ENCODE data around the gene HAPLN1. TPM values are rescaled to one million over a fixed set of nuclear protein-coding genes. Genes with fewer than 3 reads are reported as not detected.

HAPLN1 gene
- total and polyA plus RNA-seq, 2 of the 4 experiments (the other 2 are of a cell fraction), result under 0.01 to 0.07 TPM

DNA sequence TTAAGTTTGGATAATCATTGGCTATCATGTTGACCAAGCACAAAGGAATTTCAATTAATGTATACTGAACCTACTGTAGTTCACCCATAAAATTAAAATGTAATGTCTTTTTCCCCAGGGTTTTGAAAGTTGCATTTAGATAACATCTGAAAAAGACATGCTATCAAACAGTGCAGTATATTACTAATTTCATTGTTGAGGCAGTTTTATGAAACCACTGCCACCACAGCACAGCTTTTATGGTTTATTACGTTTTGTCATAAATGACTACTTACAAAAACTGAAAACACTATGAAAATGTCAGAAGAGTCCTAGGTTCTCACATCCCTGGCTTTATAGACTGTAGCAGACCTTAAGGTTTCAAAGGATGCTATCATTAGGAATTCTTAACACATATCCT is 32.0 kb upstream of the HAPLN1 start:
- Histone ChIP-seq H2AK5ac (ENCODE audit: low read depth, low read length) (no peak overlapping the region), H3K9me3 (ENCODE audit: control insufficient read depth, insufficient read depth, low read length) (peaks cover 7% of the 10 kb centered on the region; the same call in 1 of the 2 replicates), H3K4me3 (ENCODE audit: insufficient read depth, low read depth, low read length) (no peak overlapping the region), H2BK5ac (ENCODE audit: low read depth, low read length, poor library complexity, severe bottlenecking) (no peak overlapping the region), H3K9ac (ENCODE audit: low read depth, low read length) (no peak overlapping the region), H3K23ac (ENCODE audit: low read depth, low read length) (no peak overlapping the region), H3K4ac (ENCODE audit: low read depth, low read length) (no peak overlapping the region), H3K14ac (replicated peaks; ENCODE audit: low read depth, low read length) (no peak overlapping the region), H3K27me3 (ENCODE audit: control insufficient read depth, insufficient read depth, low read length) (no peaks in the 10 kb centered on the region), H3K9me1 (ENCODE audit: insufficient read depth, low read length) (no peaks in the 10 kb centered on the region), H3K27ac (ENCODE audit: insufficient read depth, low read length) (no peak overlapping the region), H4K8ac (ENCODE audit: low read depth in 2 of 2, low read length in 2 of 2) (no peak overlapping the region), H2BK120ac (ENCODE audit: low read depth, low read length) (no peak overlapping the region), H2AK9ac (replicated peaks; ENCODE audit: low read depth, low read length, poor library complexity) (no peak overlapping the region), H4K5ac (ENCODE audit: low read depth, low read length) (no peak overlapping the region), H3K36me3 (ENCODE audit: control insufficient read depth, insufficient read depth, low read length) (no peaks in the 10 kb centered on the region), H4K20me1 (ENCODE audit: insufficient read depth, low read length) (no peaks in the 10 kb centered on the region), H3K56ac (ENCODE audit: extremely low read depth, insufficient read depth, low read length) (no peak overlapping the region), H2AFZ (replicated peaks; ENCODE audit: low read length, poor library complexity) (no peak overlapping the region), H3K79me1 (ENCODE audit: low read depth in 1 of 2, low read length in 2 of 2) (no peaks in the 10 kb centered on the region), H2BK20ac (ENCODE audit: low read depth, low read length) (no peak overlapping the region), H3K4me1 (ENCODE audit: control insufficient read depth, insufficient read depth, low read length) (no peaks in the 10 kb centered on the region), H4K91ac (ENCODE audit: insufficient read depth, low read depth, low read length) (no peak overlapping the region), H3K4me2 (ENCODE audit: low read depth, low read length) (no peak overlapping the region), H2BK15ac (ENCODE audit: low read depth, low read length) (no peak overlapping the region), H3K18ac (ENCODE audit: low read depth, low read length) (no peak overlapping the region)
- TF ChIP-seq BHLHE40 (IDR thresholded peaks at IDR 0.05; ENCODE audit: low read depth, low read length), result no peak
- TF ChIP-seq RCOR1 (IDR thresholded peaks at IDR 0.05; ENCODE audit: insufficient replicate concordance, low read length), result no peak
- TF ChIP-seq CEBPB (IDR thresholded peaks at IDR 0.05; ENCODE audit: low read depth, low read length), result no peak
- TF ChIP-seq RFX5 (IDR thresholded peaks at IDR 0.05; ENCODE audit: low read depth, low read length), result no peak
- TF ChIP-seq FOS (IDR thresholded peaks at IDR 0.05; ENCODE audit: low read depth, low read length), result no peak
- TF ChIP-seq RAD21 (IDR thresholded peaks at IDR 0.05; ENCODE audit: low read length), result no peak
- TF ChIP-seq SMC3 (IDR thresholded peaks at IDR 0.05; ENCODE audit: low read depth, low read length), result no peak
- TF ChIP-seq, protein P1, sequence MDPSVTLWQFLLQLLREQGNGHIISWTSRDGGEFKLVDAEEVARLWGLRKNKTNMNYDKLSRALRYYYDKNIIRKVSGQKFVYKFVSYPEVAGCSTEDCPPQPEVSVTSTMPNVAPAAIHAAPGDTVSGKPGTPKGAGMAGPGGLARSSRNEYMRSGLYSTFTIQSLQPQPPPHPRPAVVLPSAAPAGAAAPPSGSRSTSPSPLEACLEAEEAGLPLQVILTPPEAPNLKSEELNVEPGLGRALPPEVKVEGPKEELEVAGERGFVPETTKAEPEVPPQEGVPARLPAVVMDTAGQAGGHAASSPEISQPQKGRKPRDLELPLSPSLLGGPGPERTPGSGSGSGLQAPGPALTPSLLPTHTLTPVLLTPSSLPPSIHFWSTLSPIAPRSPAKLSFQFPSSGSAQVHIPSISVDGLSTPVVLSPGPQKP (IDR thresholded peaks at IDR 0.05; ENCODE audit: borderline replicate concordance, low read depth, low read length), result no peak
- TF ChIP-seq, protein P2, sequence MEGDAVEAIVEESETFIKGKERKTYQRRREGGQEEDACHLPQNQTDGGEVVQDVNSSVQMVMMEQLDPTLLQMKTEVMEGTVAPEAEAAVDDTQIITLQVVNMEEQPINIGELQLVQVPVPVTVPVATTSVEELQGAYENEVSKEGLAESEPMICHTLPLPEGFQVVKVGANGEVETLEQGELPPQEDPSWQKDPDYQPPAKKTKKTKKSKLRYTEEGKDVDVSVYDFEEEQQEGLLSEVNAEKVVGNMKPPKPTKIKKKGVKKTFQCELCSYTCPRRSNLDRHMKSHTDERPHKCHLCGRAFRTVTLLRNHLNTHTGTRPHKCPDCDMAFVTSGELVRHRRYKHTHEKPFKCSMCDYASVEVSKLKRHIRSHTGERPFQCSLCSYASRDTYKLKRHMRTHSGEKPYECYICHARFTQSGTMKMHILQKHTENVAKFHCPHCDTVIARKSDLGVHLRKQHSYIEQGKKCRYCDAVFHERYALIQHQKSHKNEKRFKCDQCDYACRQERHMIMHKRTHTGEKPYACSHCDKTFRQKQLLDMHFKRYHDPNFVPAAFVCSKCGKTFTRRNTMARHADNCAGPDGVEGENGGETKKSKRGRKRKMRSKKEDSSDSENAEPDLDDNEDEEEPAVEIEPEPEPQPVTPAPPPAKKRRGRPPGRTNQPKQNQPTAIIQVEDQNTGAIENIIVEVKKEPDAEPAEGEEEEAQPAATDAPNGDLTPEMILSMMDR (conservative IDR thresholded peaks at IDR 0.05; ENCODE audit: low read depth, low read length), result no peak
- no peak for TF ChIP-seq CHD1 (IDR thresholded peaks at IDR 0.05; ENCODE audit: low read depth, low read length)
- intact Hi-C loops (cut with micrococcal nuclease), result no loop called here
- CTCF ChIA-PET, result no interaction called here
- dilution Hi-C loops (cut with HindIII; ENCODE audit: low sequenced_read_pairs, unreplicated experiment), result no loop called here
- DNase-seq (no peak), ATAC-seq (ENCODE audit: low read depth) (no peak)
- no TSS peak for BruUV-seq (replicated peaks)
- WGBS, 2 experiments (ENCODE audit: extremely low coverage in 2 of 2, insufficient read length in 1 of 2), result no CpG with 5 or more reads among the region's 1 CpG
- in situ Hi-C loops (cut with MboI; ENCODE audit: low sequenced_read_pairs), result no loop called here
- POLR2A ChIA-PET (ENCODE audit: unreplicated experiment), result no interaction called here
